HG03520 (cell line): ENCODE results near the gene BEND6.
"Not testable (repeated sequence)": the region's sequence is repeated elsewhere in the genome, so short reads cannot be mapped to it uniquely, and the experiment has no call there.

Experiments
- ATAC-seq: cut with Tn5 transposase; IDR thresholded peaks from one replicate; pipeline ENCODE4 v1.9.1; 2021; ENCODE audit warnings: mild to moderate bottlenecking, moderate library complexity; ENCODE audit not compliant: unreplicated experiment

Gene BEND6

GRCh38 chr6:56977192-56977591 lies 22.3 kb downstream of the BEND6 start:
- ATAC-seq, result no peak

GRCh38 chr6:56978530-56978929 lies 23.6 kb downstream of the BEND6 start:
- no peak for ATAC-seq

- no peak for ATAC-seq
Observed at GRCh38 chr6:56984361-56984760, 29.5 kb downstream of the BEND6 start.

GRCh38 chr6:56984884-56985283 lies 30.0 kb downstream of the BEND6 start:
- ATAC-seq, result no peak

GRCh38 chr6:56986611-56987010 lies 31.7 kb downstream of the BEND6 start:
- ATAC-seq, result no peak

- ATAC-seq, result no peak
Observed at GRCh38 chr6:56988145-56988544, 33.2 kb downstream of the BEND6 start.

- no peak for ATAC-seq
Observed at GRCh38 chr6:56992036-56992435, 37.1 kb downstream of the BEND6 start.

GRCh38 chr6:56992703-56993102 lies 37.8 kb downstream of the BEND6 start:
- ATAC-seq, result no peak

GRCh38 chr6:56995347-56995902 lies 40.5 kb downstream of the BEND6 start:
- no peak for ATAC-seq

- ATAC-seq, result no peak
Observed at GRCh38 chr6:56996401-56996800, 41.5 kb downstream of the BEND6 start.

GRCh38 chr6:56999049-56999448 lies 44.1 kb downstream of the BEND6 start:
- ATAC-seq, result no peak

- not testable (repeated sequence) for ATAC-seq
Observed at GRCh38 chr6:56999748-57000147, 44.8 kb downstream of the BEND6 start.

- no peak for ATAC-seq
Observed at GRCh38 chr6:57002197-57002596, 47.3 kb downstream of the BEND6 start.

- no peak for ATAC-seq
Observed at GRCh38 chr6:57004292-57004691, 49.4 kb downstream of the BEND6 start.

GRCh38 chr6:57006101-57006500 lies 51.2 kb downstream of the BEND6 start:
- no peak for ATAC-seq

- ATAC-seq, result not testable (repeated sequence)
Observed at GRCh38 chr6:57008069-57008468, 53.2 kb downstream of the BEND6 start.

- ATAC-seq, result no peak
Observed at GRCh38 chr6:57013521-57013926, 58.6 kb downstream of the BEND6 start.

- no peak for ATAC-seq
Observed at GRCh38 chr6:57017069-57017468, 62.2 kb downstream of the BEND6 start.

GRCh38 chr6:57017841-57018240 lies 62.9 kb downstream of the BEND6 start:
- ATAC-seq, result no peak

GRCh38 chr6:57019434-57019833 lies 64.5 kb downstream of the BEND6 start:
- no peak for ATAC-seq

- ATAC-seq, result no peak
Observed at GRCh38 chr6:57021086-57021720, 66.3 kb downstream of the BEND6 start.

GRCh38 chr6:57024321-57024720 lies 69.4 kb downstream of the BEND6 start:
- ATAC-seq, result no peak

- no peak for ATAC-seq
Observed at GRCh38 chr6:57024775-57025174, 69.9 kb downstream of the BEND6 start.
